ENCODE results near the gene ABCC6.

GRCh38 chr16:16139806-16140205 lies 83.5 kb downstream of the ABCC6 start:
- TF ChIP-seq EZH2 (IDR thresholded peaks at IDR 0.05; ENCODE audit: borderline replicate concordance, low read depth, low read length, severe bottlenecking) (no peak), CTCF (IDR thresholded peaks at IDR 0.05; ENCODE audit: borderline replicate concordance, extremely low read depth, low read length, poor library complexity, severe bottlenecking) (no peak)
